ENCODE measurements around the gene SEMA3D.
"Not testable (repeated sequence)": the region's sequence is repeated elsewhere in the genome, so short reads cannot be mapped to it uniquely, and the experiment has no call there.

SEMA3D gene

DNA sequence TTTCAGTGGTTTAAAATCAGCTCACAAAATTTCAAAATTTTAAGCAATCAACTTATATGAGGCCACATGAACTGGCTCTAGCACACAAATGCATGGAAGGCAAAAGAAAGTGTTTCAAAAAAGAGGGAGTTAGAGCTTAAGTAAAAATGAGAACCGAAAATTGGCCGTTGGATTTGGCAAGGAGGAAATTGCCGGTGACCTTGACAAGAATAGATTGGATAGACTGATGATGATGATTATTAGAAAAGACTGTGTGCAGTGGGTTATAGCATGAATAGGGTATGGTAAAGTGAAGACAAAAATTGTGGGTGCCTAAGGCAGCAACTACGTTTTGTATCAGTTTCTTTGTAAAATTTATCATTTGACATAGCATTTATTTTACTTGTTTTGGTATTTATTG, 175.7 kb downstream of the SEMA3D start:
- no peak overlapping the region for H3K4me3 ChIP-seq (ENCODE audit: insufficient read depth, low read depth, low read length)
- no peaks in the 10 kb centered on the region for H3K4me1 ChIP-seq (ENCODE audit: control insufficient read depth, insufficient read depth, low read length)
- 93 to 96% methylated on average over 3 to 4 of the region's 4 CpGs for WGBS, 2 experiments
- H3K36me3 ChIP-seq (ENCODE audit: control insufficient read depth, insufficient read depth, low read length), result no peaks in the 10 kb centered on the region
- no peaks in the 10 kb centered on the region for H3K9me3 ChIP-seq (ENCODE audit: control insufficient read depth, low read length)
- no peak overlapping the region for H3K27ac ChIP-seq (ENCODE audit: insufficient read depth, low read depth, low read length, poor library complexity, severe bottlenecking)
- H3K27me3 ChIP-seq (ENCODE audit: control insufficient read depth, insufficient read depth, low read length, poor library complexity, severe bottlenecking), result no peaks in the 10 kb centered on the region

- H3K27ac ChIP-seq (ENCODE audit: insufficient read depth, low read depth, low read length, poor library complexity, severe bottlenecking), result no peak overlapping the region
Observed at GRCh38 chr7:85010306-85010705, 176.6 kb downstream of the SEMA3D start.

DNA sequence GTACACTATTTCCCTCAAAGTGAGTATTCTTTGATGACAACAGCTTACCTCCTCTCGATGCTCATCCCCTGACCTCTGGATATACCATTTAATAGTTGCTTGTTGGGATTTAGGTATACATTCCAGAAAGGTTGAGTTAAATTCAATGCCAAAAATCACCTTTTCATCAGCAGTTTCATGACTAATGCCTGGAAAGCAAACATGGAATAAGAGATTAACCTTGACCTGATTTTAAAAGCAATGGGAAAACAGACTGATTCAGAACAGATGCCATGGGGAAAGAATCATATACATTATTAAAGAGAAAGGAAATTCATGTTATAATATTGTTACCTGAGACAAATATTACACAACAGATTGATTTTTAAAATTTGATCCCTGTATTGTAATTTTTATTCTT, 180.1 kb downstream of the SEMA3D start:
- H3K36me3 ChIP-seq (ENCODE audit: control insufficient read depth, insufficient read depth, low read length), result no peaks in the 10 kb centered on the region
- no peaks in the 10 kb centered on the region for H3K9me3 ChIP-seq (ENCODE audit: control insufficient read depth, low read length)
- H3K27me3 ChIP-seq (ENCODE audit: control insufficient read depth, insufficient read depth, low read length, poor library complexity, severe bottlenecking), result no peaks in the 10 kb centered on the region
- H3K4me3 ChIP-seq (ENCODE audit: insufficient read depth, low read depth, low read length), result no peak overlapping the region
- no peaks in the 10 kb centered on the region for H3K4me1 ChIP-seq (ENCODE audit: control insufficient read depth, insufficient read depth, low read length)
- no peak overlapping the region for H3K27ac ChIP-seq (ENCODE audit: insufficient read depth, low read depth, low read length, poor library complexity, severe bottlenecking)
- 100% methylated on average over 1 of the region's 1 CpG; no CpG with 5 or more reads in 1 of the 2 experiments for WGBS, 2 experiments

More at GRCh38 chr7:85010306-85010705, 176.6 kb downstream of the SEMA3D start:
- no peaks in the 10 kb centered on the region for H3K36me3 ChIP-seq (ENCODE audit: control insufficient read depth, insufficient read depth, low read length)
- H3K4me3 ChIP-seq (ENCODE audit: insufficient read depth, low read depth, low read length), result no peak overlapping the region
- no peaks in the 10 kb centered on the region for H3K27me3 ChIP-seq (ENCODE audit: control insufficient read depth, insufficient read depth, low read length, poor library complexity, severe bottlenecking)
- H3K4me1 ChIP-seq (ENCODE audit: control insufficient read depth, insufficient read depth, low read length), result no peaks in the 10 kb centered on the region
- H3K9me3 ChIP-seq (ENCODE audit: control insufficient read depth, low read length), result no peaks in the 10 kb centered on the region

DNA sequence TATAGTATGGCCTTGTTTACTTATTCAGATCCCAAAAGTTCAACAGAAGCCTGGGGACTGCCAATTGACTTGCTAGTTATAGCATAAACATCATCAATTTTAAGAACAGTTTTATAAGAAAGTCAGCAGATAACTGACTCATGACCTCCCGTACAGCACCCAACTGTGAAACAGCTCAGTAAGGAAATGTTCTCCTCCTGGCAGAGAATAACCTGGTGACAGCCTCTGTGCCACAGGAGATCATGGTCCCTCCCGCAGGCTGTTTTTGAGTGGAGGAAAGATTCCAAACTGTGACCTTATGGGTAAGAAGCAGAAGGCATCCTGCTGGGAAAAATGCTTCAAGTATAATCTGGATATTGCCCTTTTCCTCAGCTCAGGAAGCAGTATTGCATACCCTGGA, 182.5 kb downstream of the SEMA3D start:
- Histone ChIP-seq H3K9me3 (ENCODE audit: control insufficient read depth, low read length) (no peaks in the 10 kb centered on the region), H3K27me3 (ENCODE audit: control insufficient read depth, insufficient read depth, low read length, poor library complexity, severe bottlenecking) (no peaks in the 10 kb centered on the region), H3K36me3 (ENCODE audit: control insufficient read depth, insufficient read depth, low read length) (no peaks in the 10 kb centered on the region), H3K27ac (ENCODE audit: insufficient read depth, low read depth, low read length, poor library complexity, severe bottlenecking) (no peak overlapping the region), H3K4me1 (ENCODE audit: control insufficient read depth, insufficient read depth, low read length) (no peaks in the 10 kb centered on the region), H3K4me3 (ENCODE audit: insufficient read depth, low read depth, low read length) (no peak overlapping the region)
- 72 to 76% methylated on average over 2 of the region's 2 CpGs for WGBS, 2 experiments

- Histone ChIP-seq H3K27me3 (ENCODE audit: control insufficient read depth, insufficient read depth, low read length, poor library complexity, severe bottlenecking) (no peaks in the 10 kb centered on the region), H3K4me3 (ENCODE audit: insufficient read depth, low read depth, low read length) (no peak overlapping the region), H3K4me1 (ENCODE audit: control insufficient read depth, insufficient read depth, low read length) (no peaks in the 10 kb centered on the region), H3K36me3 (ENCODE audit: control insufficient read depth, insufficient read depth, low read length) (no peaks in the 10 kb centered on the region), H3K9me3 (ENCODE audit: control insufficient read depth, low read length) (no peaks in the 10 kb centered on the region), H3K27ac (ENCODE audit: insufficient read depth, low read depth, low read length, poor library complexity, severe bottlenecking) (no peak overlapping the region)
- WGBS, 2 experiments, result 92% methylated on average over 2 of the region's 3 CpGs; no CpG with 5 or more reads in 1 of the 2 experiments
Observed at GRCh38 chr7:85001495-85002345, 185.1 kb downstream of the SEMA3D start.

GRCh38 chr7:85000735-85001350, 186.0 kb downstream of the SEMA3D start:
- H3K27ac ChIP-seq (ENCODE audit: insufficient read depth, low read depth, low read length, poor library complexity, severe bottlenecking), result no peak overlapping the region
- no peak overlapping the region for H3K4me3 ChIP-seq (ENCODE audit: insufficient read depth, low read depth, low read length)
- no peaks in the 10 kb centered on the region for H3K36me3 ChIP-seq (ENCODE audit: control insufficient read depth, insufficient read depth, low read length)
- no peaks in the 10 kb centered on the region for H3K9me3 ChIP-seq (ENCODE audit: control insufficient read depth, low read length)
- 73 to 90% methylated on average over 1 of the region's 1 CpG for WGBS, 2 experiments
- no peaks in the 10 kb centered on the region for H3K4me1 ChIP-seq (ENCODE audit: control insufficient read depth, insufficient read depth, low read length)
- H3K27me3 ChIP-seq (ENCODE audit: control insufficient read depth, insufficient read depth, low read length, poor library complexity, severe bottlenecking), result no peaks in the 10 kb centered on the region

GRCh38 chr7:84999450-84999849, 187.4 kb downstream of the SEMA3D start:
- H3K9me3 ChIP-seq (ENCODE audit: control insufficient read depth, low read length), result no peaks in the 10 kb centered on the region
- no peaks in the 10 kb centered on the region for H3K27me3 ChIP-seq (ENCODE audit: control insufficient read depth, insufficient read depth, low read length, poor library complexity, severe bottlenecking)
- no peak overlapping the region for H3K4me3 ChIP-seq (ENCODE audit: insufficient read depth, low read depth, low read length)
- H3K27ac ChIP-seq (ENCODE audit: insufficient read depth, low read depth, low read length, poor library complexity, severe bottlenecking), result no peak overlapping the region
- WGBS, 2 experiments, result 91 to 98% methylated on average over 8 of the region's 8 CpGs
- H3K36me3 ChIP-seq (ENCODE audit: control insufficient read depth, insufficient read depth, low read length), result no peaks in the 10 kb centered on the region
- no peaks in the 10 kb centered on the region for H3K4me1 ChIP-seq (ENCODE audit: control insufficient read depth, insufficient read depth, low read length)

DNA sequence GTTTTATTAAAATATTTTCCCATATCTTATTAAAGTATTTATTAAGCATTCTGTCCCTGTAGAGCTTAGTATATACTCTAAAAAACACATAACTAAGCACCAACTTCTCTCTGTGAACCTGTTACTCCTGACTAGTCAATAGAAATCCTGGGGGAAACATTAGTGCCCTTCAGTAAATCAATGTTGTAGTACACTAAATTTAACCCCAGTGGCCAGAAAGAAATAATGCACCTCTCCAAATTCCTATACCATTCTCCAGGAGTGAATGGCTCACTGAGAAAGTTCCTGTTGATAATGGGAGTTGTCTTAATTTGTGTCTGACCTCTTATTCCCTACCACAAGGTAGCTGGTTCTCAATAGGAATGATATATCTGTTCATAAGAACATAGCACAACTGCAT, 188.2 kb downstream of the SEMA3D start:
- Histone ChIP-seq H3K27ac (ENCODE audit: insufficient read depth, low read depth, low read length, poor library complexity, severe bottlenecking) (no peak overlapping the region), H3K4me3 (ENCODE audit: insufficient read depth, low read depth, low read length) (no peak overlapping the region), H3K27me3 (ENCODE audit: control insufficient read depth, insufficient read depth, low read length, poor library complexity, severe bottlenecking) (no peaks in the 10 kb centered on the region), H3K4me1 (ENCODE audit: control insufficient read depth, insufficient read depth, low read length) (no peaks in the 10 kb centered on the region), H3K9me3 (ENCODE audit: control insufficient read depth, low read length) (no peaks in the 10 kb centered on the region), H3K36me3 (ENCODE audit: control insufficient read depth, insufficient read depth, low read length) (no peaks in the 10 kb centered on the region)

GRCh38 chr7:84997626-84998025, 189.2 kb downstream of the SEMA3D start:
- 66 to 89% methylated on average over 2 of the region's 2 CpGs for whole genome bisulfite sequencing, 2 experiments
- no peaks in the 10 kb centered on the region for H3K4me1 ChIP-seq (ENCODE audit: control insufficient read depth, insufficient read depth, low read length)
- H3K36me3 ChIP-seq (ENCODE audit: control insufficient read depth, insufficient read depth, low read length), result no peaks in the 10 kb centered on the region
- no peak overlapping the region for H3K27ac ChIP-seq (ENCODE audit: insufficient read depth, low read depth, low read length, poor library complexity, severe bottlenecking)
- no peaks in the 10 kb centered on the region for H3K27me3 ChIP-seq (ENCODE audit: control insufficient read depth, insufficient read depth, low read length, poor library complexity, severe bottlenecking)
- H3K4me3 ChIP-seq (ENCODE audit: insufficient read depth, low read depth, low read length), result no peak overlapping the region
- H3K9me3 ChIP-seq (ENCODE audit: control insufficient read depth, low read length), result no peaks in the 10 kb centered on the region

DNA sequence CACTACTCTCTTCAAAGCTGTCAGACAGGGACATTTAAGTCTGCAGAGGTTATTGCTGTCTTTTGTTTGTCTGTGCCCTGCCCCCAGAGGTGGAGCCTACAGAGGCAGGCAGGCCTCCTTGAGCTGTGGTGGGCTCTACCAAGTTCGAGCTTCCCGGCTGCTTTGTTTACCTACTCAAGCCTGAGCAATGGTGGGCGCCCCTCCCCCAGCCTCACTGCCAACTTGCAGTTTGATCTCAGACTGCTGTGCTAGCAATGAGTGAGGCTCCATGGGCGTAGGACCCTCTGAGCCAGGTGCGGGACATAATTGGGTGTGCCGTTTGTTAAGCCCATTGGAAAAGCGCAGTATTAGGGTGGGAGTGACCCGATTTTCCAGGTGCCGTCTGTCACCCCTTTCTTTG, 193.9 kb downstream of the SEMA3D start:
- not testable (repeated sequence) for H3K9me3 ChIP-seq (ENCODE audit: control insufficient read depth, low read length); H3K36me3 ChIP-seq (ENCODE audit: control insufficient read depth, insufficient read depth, low read length); H3K4me1 ChIP-seq (ENCODE audit: control insufficient read depth, insufficient read depth, low read length); H3K27me3 ChIP-seq (ENCODE audit: control insufficient read depth, insufficient read depth, low read length, poor library complexity, severe bottlenecking); H3K27ac ChIP-seq (ENCODE audit: insufficient read depth, low read depth, low read length, poor library complexity, severe bottlenecking); H3K4me3 ChIP-seq (ENCODE audit: insufficient read depth, low read depth, low read length)
- WGBS, 2 experiments, result 94 to 96% methylated on average over 9 of the region's 9 CpGs

Data from ectodermal cell (in vitro differentiated cells).